OCI-M2 (cell line): ENCODE measurements around the gene LYPD8.

ENCODE experiments used
- DNase-seq: peaks from one replicate; lab custom pipeline; 2025; ENCODE audit not compliant: unreplicated experiment; lab: John Stamatoyannopoulos, UW

The LYPD8 gene

DNA sequence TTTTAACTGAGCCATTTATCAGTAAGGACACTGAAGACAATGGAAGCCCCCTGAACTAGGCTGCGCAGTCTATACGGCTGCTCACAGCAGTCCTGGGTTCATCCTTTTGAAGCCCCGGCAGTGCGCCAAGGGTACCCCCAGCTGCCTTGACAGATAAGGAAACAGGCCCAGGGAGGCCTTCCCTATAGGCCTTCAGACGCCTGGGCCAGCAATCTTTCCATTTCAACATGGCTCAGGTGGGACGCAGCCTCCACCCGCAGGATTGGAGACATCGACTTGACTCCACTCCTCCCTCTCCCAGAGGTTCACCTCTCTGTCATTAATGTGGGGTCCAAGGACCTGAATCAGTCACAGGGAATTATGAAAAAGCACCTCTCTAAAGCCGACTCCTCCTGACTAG, 2.8 kb upstream of the LYPD8 start:
- no peak for DNase-seq

DNA sequence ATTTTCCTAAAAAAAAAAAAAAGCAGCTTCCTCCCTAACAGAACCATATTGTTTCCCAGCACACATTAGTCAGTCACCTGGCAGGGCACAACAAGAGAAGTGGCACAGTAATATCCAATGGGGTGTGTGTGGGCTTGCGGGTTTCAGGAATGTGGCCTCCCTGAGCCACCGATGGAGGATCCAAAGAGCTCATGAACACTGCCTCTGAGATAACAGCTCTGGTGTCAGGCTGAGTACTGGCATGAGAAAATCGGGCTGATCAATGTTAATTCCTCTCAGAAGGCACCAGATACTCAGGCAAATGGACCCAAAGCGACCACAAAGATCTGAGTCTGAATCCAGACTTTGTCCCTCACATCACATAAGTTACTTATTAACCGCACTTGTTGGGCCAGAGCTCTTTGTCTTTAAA, 2.2 kb upstream of the LYPD8 start:
- no peak for DNase-seq

DNA sequence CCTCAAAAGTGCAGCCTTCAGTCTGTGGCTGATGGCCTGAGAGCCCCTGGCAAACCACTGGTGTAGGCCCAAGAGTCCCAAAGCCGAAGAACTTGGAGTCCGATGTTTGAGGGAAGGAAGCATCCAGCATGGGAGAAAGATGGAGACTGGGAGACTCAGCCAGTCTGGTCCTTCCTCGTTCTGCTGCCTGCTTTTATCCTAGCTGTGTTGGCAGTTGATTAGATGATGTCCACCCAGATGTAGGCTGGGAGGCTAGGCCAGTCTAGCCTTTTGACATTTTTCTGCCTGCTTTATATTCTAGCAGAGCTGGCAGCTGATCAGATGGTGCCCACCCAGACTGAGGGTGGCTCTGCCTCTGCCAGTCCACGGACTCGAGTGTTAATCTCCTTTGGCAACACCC, 1.1 kb upstream of the LYPD8 start:
- DNase-seq, result no peak

DNA sequence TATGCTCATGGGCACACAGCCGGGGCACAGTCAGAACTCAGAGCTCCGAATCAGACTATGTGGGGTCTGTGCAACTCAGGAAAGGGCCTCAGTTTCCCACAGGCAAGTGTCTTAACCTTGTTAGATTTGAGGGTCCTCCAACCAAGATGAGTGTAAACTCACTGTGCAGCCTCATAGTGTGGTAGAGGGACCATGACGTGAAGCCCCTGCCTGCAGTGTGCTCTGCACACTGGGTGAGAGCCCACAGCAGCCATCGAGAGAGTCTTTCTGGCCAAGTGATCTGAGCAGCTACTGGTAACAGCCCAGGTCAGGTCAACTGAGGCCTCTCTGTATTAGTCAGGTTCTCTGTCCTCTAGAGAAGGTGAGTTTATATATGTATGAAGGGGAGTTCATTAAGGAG, 592 bp upstream of the LYPD8 start:
- no peak for DNase-seq

GRCh38 chr1:248753708-248754280, 1.8 kb downstream of the LYPD8 start:
- DNase-seq, result no peak

DNA sequence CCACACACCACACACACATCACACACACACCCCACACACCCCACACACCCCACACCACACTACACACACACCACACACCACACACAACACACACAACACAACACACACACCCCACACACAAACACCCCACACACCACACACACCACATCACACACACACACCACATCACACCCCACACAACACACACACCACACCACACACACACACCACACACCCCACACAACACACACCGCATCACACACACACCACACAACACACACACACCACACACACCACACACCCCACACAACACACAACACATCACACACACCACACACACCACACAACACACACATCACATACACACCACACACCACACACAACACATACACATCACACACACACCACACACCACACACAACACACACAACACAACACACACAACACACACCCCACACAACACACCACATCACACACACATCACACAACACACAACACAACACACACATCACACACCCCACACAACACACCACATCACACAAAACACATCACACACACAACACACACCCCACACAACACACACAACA, 2.4 kb downstream of the LYPD8 start:
- DNase-seq, result no peak

DNA sequence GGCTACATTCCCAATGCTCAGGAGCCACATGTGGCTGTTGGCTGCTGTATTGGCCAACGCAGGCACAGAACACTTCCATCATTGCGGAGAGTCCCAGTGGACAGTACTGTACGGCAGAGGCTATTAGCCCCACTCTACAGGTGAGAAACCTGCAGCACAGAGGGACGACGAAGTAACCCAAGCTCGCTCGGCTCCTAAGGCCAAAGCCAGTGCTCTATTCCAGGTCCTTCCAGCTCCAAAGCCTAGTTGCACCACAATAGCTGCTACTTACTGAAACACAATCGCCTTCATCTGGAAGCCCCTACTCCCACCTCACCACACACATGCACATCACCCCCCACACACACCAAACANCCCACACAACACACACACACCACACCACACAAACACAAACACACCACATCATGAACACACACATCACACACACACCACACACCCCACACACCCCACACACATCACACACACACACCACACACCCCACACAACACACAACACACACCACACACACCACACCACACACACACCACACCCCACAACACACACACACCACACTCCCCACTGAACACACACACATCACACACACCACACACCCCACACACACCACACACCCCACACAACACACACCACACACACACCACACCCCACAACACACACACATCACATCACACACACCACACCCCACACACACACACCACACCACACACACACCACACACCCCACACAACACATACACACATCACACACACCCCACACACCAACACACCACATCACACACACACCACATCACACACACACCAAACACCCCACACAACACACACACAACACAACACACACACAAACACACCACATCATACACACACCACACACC, 3.2 kb downstream of the LYPD8 start:
- DNase-seq, result no peak

DNA sequence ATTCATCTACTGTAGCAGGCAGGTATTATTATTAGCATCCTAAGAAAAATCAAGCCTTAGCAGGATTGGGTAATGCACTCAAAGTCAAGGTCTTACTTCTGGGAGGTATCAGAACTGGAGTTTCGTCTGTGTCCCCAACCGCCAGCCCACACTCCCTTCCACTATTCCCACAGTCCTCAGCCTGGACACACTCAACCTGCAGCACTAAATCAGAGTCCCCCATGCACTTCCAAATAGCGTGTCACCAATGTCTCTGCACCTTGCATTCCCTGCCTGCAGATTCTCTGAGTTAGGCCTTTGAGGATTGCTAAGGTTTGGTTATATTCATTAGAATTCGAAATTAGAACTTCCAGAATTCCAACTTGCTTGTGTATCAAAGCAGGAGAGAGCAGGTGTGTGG, 3.9 kb downstream of the LYPD8 start:
- no peak for DNase-seq

DNA sequence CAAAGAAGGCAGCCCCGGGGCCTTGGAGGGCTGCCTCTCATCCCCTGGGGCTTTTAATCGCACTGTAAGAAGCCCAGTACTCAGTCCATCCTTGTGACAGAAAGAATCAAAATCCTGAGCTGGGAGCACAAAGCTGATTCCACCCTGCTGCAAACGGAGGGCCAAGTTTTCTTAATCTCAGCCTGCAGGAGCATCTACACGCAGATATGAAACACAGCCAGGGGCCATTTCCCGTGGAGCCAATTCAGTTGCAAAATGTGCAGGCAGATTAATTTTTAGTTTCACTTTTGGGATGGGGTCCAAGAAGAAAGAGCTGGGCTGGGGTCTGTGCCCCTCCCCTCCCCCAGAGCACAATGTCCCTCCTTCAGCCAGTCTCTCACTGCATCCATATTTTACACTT, 4.4 kb downstream of the LYPD8 start:
- DNase-seq, result no peak

DNA sequence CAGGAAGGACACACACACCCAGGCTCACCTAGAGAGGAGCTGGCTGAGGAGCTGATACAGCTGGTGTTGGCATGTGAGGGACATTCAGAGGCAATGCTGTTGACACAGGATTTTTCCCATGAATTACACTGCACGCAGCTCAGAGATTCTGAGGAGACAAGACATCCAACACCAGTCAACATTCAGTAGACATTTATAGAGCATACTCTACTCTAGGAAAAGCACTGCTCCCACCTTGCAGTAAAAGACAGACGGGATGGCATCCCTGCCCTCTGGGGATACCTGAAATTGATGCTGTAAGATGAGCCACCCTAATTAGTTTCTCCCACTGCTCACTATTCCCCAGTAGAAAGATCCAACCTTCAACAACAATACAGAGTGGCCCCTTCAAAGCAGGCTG, 5.1 kb downstream of the LYPD8 start:
- no peak for DNase-seq

- DNase-seq, result no peak
Measured at GRCh38 chr1:248748211-248748610, 7.3 kb downstream of the LYPD8 start.

DNA sequence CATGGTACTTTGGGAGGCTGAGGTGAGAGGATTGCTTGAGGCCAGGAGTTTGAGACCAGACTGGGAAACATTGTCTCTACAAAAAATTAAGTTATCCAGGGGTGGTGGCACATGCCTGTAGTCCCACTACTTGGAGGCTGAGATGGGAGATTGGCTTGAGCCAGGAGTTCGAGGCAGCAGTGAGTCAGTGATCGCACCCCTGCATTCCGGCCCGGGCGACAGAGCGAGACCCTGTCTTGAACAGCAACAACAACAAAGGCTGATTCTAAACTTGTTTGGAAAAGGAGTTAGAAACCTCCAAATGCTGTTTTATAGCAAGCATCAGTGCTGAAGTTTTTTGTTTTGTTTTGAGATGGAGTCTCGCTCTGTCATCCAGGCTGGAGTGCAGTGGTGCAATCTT, 14.7 kb downstream of the LYPD8 start:
- DNase-seq, result no peak

DNA sequence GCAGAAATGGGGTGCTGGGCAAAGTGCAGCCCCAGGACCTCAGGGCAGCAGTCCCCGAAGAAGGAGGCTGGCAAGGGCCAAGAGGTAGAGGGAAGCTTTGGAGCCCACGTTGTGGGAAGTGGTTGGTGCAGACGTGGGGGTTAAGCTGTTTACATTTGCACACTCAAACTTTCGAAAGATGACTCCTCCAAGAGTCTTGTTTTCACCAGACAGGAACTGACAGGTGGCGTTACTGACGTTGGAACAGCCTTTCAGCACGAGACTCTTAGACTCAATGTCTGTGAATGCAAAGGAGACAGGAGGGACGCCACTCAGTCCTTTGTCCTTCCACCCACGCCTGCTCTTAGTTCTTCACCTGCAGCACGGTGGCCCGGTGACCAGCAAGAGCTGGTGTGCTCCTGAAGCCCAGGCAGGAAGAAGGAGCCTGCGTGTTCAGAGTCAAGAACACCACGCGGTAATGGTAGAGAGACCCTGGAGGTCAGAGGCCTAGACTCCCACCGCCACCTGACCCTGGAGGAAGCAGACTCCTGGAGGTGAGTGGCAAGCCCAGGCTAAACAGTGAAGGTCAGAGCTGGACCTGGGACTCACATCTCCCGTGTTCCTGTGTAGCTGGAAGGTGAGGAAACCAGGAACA, 15.9 kb downstream of the LYPD8 start:
- no peak for DNase-seq

DNA sequence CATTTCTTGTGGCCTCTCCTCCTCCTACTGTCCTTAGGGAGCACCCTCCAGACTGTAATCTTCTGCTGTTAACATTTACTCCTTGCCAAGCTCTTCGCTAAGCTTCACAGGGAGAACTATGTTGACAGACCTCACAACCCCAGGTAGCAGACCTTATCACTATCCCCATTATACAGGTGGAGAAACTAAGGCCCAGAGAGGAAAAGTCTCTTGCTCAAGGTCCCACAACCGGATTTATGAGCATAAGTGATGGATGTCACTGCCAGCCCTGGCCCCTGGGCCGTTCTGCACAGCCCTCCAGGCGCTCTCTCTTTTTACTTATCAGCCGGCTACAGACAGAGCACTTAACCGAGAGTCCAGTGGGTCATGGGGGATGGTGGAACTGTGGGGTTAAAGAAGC, 18.1 kb downstream of the LYPD8 start:
- DNase-seq, result no peak

DNA sequence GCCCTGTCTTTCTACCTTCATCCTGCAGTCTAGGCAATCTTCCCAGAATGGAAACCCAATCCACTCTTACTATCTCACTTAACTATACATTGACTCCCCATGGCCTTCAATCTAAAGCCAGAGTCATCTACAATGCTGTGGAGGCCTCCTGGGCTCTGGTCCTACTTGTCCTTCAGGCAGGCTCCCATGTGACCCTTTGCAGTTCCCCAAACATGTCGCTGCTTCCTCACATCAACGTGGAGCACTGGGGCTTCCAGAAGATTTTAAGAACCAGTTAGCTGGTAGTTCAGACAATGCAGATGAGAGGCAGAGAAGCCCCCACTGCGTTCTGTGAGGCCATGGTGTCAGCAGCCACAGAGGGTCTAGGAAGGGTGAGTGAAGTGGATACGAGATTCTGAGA, 18.6 kb downstream of the LYPD8 start:
- DNase-seq, result no peak

- no peak for DNase-seq
Measured at GRCh38 chr1:248733566-248733965, 22.0 kb downstream of the LYPD8 start.

DNA sequence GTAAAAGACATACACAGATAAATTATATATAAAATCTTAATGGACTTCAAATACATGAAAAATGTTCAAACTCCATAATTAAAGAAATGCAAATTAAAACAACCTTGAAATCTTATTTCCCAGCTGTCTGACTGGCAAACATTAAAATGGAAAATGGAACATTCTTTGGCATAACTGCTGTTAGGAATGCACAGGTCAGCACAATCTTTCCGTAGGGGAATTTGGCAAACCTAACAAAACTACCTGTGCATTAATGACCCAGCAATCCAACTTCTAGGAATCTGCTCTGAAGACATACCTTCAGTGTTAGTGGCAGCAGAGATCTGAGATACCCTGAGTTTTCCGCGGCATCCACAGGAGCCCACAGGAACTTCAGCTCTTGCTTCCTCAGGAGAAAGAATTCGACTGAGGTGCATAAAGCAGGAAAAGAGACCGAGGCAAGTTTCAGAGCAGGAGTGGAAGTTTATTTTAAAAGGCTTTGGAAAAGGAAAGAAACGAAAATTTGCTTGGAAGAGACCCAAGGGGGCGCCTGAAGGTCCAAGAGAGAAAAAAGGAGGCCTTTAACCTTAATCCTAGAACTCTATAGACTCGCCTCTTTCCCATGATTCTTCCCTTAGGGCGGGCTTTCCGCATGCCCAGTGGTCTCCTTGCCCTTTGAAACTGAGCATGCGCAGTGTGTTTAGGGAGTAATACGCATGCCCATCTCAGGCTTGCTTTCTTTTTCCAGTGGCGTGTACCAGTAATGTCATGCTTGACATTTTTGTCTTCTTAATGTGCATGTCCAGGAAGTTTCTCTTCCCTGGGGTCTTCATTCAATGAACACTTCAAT, 24.8 kb downstream of the LYPD8 start:
- DNase-seq, result no peak

- DNase-seq, result no peak
Measured at GRCh38 chr1:248714248-248714647, 41.3 kb downstream of the LYPD8 start.

DNA sequence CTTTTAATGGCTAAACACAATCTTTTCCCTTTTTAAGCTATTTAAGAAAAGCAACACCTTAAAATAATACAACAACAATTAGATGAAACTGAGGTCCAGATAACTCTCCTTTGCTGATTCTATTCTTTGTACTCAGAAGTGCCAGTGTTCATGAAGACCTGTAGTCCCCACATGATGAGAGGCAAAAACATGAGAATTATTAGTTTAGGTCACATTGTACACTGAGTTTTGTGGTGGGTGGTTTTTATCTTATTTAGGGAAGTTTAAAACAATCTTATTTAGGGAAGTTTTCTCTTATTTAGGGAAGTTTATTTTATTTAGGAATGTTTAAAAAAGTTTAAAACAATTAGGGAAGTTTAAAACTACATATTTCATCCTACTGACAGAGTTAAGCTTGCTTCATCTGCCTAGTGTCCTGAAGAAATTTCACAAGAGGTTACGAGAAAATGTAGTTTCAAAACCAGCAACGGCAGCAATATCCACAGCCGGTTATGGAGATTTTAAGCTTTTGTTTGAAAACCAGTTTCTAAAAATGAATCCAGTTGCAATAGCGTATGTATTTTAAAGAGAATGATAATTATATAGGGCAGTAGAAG, 45.2 kb downstream of the LYPD8 start:
- DNase-seq, result no peak

DNA sequence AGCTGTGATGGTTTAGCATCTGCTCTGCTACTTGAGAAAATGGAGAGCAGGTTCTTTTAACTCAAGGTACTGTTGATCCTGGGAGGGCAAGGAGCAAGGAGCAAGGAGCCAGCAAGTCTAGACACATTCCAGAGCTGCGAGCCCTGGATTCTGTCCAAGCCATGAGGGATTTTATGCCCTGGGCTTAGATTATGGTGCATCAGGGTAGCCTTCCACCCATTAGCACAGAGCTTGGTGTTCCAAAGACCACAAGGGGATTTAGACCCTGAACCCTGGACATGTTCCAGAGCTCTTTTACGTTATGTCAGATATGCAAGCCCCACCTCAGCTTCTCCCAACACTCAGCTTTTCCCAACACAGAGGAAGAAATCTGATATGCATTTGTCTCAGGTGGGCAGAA, 51.0 kb downstream of the LYPD8 start:
- DNase-seq, result no peak

- no peak for DNase-seq
Measured at GRCh38 chr1:248703674-248704073, 51.9 kb downstream of the LYPD8 start.
